HG03442 (cell line): ENCODE measurements around the gene PDK4.

Experiments
- ATAC-seq: cut with Tn5 transposase; IDR thresholded peaks from one replicate; pipeline ENCODE4 v1.9.1; 2021; ENCODE audit warnings: mild to moderate bottlenecking, moderate library complexity; ENCODE audit not compliant: unreplicated experiment

The PDK4 gene

DNA sequence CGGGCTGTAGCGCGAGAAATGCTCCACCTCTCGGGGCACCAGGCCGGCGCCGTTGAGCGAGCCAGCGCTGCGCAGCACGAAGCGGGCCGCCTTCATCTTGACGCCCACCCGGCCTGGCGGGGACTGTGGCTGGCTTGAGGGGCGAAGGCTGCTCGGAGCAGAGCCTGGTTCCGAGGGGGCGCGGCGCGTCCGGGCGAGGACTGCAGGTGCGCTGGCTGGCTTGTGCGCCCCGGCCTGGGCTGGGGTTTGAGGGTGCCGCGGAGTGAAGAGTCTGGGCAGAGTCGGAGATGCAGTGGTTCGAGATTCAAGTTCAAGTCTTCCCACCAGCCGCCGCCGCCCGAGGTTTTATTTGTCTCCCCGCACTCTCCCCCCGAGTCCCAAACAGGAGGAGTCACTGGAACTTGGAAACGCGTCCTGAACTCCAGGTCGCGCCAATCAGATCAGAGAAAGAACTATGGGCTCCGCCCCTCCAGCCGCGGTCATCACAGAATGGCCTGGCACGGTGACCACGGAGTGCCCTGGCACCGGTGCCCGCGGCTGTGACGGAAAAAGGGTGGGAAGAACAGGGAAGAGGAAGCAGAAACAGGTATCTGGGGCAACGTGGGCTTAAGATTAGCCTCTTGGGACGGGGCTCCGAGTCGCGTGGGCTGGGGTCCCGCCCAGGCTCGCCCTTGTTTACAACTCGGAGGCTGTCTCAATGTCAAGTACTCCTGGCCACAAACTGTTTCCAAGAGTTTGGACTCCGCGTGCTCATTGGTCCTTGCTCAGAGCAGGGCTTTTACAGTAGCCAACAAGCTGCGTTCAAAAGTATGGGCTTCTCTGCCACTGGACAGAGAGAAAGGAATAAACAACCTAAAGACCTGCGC is at the start of gene PDK4:
Gene PDK4, minus strand, starts transcription at position 319 of the 866 bp plus-strand sequence. Its CDS starts 223 bp downstream, at position 96.
- ATAC-seq = no peak

DNA sequence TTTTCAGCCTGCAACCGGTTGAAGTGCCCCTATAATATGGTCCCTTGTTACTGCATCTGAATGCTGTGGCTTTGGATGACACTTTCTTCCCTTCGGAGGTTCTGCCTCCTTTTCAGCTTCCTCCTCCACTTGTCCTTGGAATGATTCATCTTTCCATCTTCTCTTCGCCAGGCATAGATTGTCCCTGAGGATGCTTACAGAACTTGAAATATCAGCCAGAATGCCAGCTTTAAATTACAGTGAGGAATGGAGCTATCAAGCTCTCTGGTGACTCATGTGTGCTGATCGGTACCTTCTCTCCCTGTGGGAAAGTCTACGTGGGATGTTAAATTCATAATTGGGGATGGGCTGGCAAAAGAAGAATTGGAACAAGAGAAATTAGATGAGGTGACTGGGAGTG is 45.9 kb upstream of the PDK4 start:
- ATAC-seq = no peak

- no peak for ATAC-seq
These were observed 40.0 kb upstream of the PDK4 start for GRCh38 chr7:95636140-95636940.

GRCh38 chr7:95632609-95633008 is 36.3 kb upstream of the PDK4 start:
- no peak for ATAC-seq

- no peak for ATAC-seq
These were observed 35.2 kb upstream of the PDK4 start for GRCh38 chr7:95631527-95631926.

GRCh38 chr7:95630702-95631458 is 34.6 kb upstream of the PDK4 start:
- no peak for ATAC-seq

DNA sequence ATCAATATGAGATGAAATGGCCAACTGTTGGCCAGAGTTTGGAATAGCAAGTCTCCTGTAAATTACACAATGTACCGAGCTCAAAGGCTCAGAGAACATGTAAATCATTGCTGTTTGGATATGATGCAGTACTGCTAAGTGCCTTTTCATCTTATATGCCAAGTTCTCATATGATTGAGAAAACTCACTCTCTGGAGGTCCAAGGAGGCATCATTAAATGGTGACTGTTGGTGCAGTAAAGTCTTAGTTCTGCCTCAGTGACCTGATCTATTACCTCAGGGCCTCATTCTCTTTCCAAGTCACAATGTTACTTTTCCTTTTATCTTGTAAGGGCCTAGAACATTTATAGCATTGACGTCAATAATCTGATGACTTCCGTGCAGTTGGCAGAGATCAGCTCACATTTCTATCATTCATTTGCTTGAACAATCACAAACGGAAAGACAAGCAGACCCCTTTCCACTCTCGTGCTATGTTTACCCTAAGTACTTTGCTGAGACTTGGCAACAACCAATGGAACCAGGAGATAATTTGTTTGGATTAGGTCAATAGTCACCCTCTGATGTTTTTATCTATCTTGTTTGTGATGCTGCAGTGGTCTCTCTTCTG is 32.6 kb upstream of the PDK4 start:
- ATAC-seq = no peak

DNA sequence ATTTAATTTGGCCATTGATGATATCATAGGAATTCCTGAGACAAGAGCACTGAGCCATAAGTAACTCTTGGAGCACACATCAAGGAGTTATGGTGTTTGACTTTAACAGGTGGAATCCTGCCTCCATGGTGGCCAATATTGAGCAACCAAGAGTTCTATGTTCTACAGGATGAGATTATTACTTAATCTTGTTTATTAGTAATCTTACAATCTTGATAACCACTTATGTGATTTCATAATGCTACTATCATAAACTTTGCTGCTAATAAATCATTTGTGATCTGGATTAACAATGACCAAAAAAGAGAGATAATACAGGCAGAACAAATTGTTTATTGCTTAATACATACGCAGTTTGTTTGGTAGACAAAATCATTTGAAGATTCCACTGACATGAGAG is 27.5 kb upstream of the PDK4 start:
- ATAC-seq = no peak

GRCh38 chr7:95622859-95623258 is 26.5 kb upstream of the PDK4 start:
- ATAC-seq = no peak

DNA sequence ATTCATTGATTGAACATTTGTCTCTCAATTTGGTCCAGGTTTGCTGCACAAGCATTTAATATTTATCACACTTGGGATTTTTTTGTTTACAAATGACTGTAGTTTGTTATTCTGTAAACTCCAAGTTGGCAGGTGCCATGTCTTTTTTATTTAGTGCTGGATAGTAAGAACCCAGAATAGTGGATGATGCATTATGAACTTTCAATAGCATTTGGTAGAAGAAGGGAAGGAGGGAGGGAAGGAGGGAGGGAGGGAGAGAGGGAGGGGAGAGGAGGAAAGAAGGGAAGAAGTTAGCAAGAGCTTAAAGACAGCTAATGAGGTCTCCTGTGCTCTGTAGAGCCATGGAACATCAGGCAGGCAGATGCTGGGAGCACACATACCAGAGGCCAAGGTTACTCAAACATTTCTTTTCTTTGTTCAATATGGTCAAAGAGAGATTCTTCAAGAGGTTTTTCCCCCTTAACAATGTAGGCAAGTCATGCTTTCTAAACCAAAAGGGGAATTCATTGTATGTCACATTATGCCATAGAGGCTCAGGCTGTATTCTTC is 25.8 kb upstream of the PDK4 start:
- no peak for ATAC-seq

GRCh38 chr7:95621404-95621803 is 25.1 kb upstream of the PDK4 start:
- no peak for ATAC-seq

DNA sequence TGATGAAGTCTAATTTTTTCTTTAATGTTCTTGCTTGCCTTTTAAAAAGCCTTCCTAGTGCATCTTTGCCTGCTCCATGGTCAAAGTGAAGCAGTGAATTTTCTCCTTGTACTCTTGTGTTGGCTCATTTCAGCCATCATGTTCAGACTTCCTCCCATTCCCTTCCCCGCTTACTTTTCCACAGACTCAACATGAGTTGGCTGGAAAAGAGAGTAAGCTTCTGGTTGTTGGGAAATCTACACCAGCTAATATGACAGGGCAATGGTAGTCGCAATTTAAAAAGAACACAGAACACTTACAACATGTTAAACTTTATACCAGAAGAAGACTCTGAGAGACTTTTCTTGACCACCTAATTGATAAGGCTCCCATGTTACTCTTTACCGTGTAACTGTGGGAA is 24.3 kb upstream of the PDK4 start:
- ATAC-seq = no peak

DNA sequence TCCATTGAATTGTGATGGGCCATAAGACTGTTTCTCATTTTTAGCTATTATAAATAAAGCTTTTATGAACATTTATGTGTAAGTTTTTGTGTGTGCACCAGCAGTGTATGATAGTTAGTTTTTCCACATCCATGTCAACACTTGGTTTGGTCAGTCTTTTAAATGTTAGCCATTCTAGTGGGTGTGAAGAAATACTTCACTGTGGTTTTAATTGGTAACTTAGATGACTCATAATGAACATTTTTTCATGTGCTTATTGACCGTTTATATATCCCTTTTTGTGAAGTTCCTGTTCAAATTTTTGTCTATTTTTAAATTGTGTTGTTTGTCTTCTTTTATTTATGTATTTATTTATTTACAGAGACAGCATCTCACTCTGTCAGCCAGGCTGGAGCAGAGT is 23.6 kb upstream of the PDK4 start:
- no peak for ATAC-seq

GRCh38 chr7:95619517-95619916 is 23.2 kb upstream of the PDK4 start:
- no peak for ATAC-seq

GRCh38 chr7:95614442-95614940 is 18.2 kb upstream of the PDK4 start:
- no peak for ATAC-seq

DNA sequence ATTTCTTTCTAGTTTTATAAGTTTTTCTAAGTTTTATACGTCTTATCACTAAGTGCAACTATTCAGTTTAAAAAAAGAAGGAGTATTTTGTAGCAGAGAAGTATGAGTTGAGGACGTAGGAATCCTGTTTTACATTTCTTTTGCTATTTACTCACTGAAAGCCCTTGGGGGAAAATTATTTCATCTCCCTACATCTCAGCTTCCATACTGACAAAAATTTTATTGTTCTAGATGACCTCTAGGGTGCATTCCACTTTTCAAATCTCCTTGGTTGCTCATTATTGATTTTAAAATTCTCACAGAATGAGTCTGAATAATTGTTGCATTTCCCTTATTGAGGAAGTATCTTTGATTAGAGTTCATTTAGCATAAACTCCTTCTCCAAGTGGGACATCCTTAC is 14.9 kb upstream of the PDK4 start:
- ATAC-seq = no peak

GRCh38 chr7:95609277-95609971 is 13.1 kb upstream of the PDK4 start:
- ATAC-seq = no peak

DNA sequence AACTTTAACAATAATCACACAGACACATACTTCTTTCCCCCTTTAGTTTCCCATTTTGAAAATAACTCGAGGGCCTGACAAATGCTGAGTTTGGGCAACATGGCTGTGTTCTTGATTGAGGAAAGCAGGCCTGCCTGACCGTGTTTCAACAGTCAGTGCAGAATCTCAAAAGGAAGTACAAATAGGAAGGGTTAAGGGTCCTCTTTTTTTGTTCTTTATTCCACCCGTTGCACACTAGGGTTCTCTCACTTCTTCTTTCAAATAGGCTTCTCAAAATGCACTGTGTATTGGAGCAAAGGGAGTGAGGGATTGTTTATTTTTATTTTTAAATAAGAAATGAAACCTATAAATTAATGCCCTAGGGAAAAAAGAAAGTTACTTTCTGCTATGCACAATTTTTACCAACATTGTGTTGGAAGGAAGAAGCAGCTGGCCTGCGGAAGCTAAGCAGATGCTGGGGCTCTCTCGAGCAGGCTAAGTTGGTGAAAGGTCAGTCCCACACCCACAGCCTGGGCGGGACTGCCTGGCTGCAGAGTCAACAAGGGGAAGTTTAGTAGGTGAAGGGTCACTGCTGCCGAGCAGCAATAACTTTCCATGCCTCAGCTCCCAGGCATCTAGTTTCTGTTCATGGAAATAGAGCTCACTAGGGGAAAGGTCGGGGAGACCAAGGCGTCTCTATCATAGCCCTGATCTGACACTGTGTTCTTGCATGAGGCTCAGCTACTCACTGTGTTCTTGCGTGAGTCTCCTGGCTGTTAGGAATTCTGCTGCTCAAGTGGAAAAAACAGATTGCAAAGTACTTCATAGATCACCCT is 12.2 kb upstream of the PDK4 start:
- ATAC-seq = peak; percentile 98

DNA sequence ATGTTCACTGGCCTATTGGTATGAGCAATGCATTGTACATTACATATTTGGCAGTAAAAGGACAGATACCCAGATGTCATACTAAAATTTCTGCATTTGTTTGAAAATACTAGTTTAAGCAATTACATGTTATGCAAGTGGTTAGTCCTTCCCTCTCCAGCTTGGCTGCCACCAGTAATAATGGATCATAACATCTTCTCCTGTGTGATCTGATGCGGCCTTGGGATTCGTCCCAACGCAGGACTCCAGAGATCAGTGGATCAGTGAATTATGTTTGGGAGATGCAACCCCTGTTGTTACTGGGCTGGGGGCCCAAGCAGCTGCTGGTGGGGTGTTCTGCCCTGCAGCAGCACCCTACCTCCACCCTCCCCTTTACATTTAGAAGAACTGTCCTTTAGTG is 11.2 kb upstream of the PDK4 start:
- no peak for ATAC-seq
